CD4-positive, alpha-beta T cell treated with Interferon alpha-2 for 1 hour (primary cell): ENCODE results near the gene PPP1CC.

ENCODE experiments used
- DNase-seq, 2 donors: peaks; one replicate each; pipeline ENCODE4 v3.0.0-alpha.2; 2020 to 2022

PPP1CC gene

GRCh38 chr12:110686294-110686903, 56.3 kb downstream of the PPP1CC start:
- no peak for DNase-seq

GRCh38 chr12:110684312-110684836, 58.3 kb downstream of the PPP1CC start:
- DNase-seq: no peak

- DNase-seq: no peak
Measured at GRCh38 chr12:110683888-110684287, 58.8 kb downstream of the PPP1CC start.

GRCh38 chr12:110680032-110680431, 62.7 kb downstream of the PPP1CC start:
- no peak for DNase-seq

- DNase-seq: no peak
Measured at GRCh38 chr12:110679201-110679600, 63.5 kb downstream of the PPP1CC start.

GRCh38 chr12:110677982-110678381, 64.7 kb downstream of the PPP1CC start:
- no peak for DNase-seq

- no peak for DNase-seq
Measured at GRCh38 chr12:110677206-110677911, 65.3 kb downstream of the PPP1CC start.

GRCh38 chr12:110676171-110676570, 66.5 kb downstream of the PPP1CC start:
- no peak for DNase-seq

- peak in 1 of 2 donors; percentile 38 for DNase-seq
Measured at GRCh38 chr12:110670161-110670701, 72.5 kb downstream of the PPP1CC start.
